ENCODE results near the gene PTTG1IP.
A peak's percentile ranks its signal among the peaks of the same experiment; 100 is the strongest.
"Not testable (repeated sequence)": the region's sequence is repeated elsewhere in the genome, so short reads cannot be mapped to it uniquely, and the experiment has no call there.

The PTTG1IP gene

GRCh38 chr21:44834231-44834950 lies 39.1 kb downstream of the PTTG1IP start:
- FAIRE-seq (no peak), DNase-seq (ENCODE audit: extremely low spot score, insufficient read length, low read depth) (no peak)

DNA sequence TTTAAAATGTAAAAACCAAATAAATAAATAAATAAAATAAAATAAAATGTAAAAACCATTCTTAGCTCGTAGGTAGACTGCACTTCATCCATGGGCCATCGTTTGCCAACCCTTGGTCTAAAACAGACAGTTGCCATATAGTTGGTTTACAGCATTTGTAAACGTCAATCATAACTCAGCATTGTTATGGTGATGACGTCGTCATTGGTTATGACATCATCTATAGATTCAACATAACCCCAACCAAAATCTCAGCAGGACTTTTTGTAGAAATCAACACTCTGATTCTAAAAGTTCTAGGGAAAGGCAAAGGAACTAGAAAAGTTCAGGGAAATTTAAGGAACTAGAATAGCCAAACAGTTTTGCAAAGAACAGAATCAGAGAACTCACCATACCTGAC lies 39.8 kb downstream of the PTTG1IP start:
- DNase-seq (ENCODE audit: extremely low spot score, insufficient read length, low read depth), result no peak
- no peak for FAIRE-seq

- not testable (repeated sequence) for DNase-seq (ENCODE audit: extremely low spot score, insufficient read length, low read depth); FAIRE-seq
Measured at GRCh38 chr21:44832516-44833255, 40.8 kb downstream of the PTTG1IP start.

- DNase-seq (ENCODE audit: extremely low spot score, insufficient read length, low read depth) (no peak), FAIRE-seq (peak; percentile 76)
Measured at GRCh38 chr21:44831227-44831860, 42.1 kb downstream of the PTTG1IP start.

DNA sequence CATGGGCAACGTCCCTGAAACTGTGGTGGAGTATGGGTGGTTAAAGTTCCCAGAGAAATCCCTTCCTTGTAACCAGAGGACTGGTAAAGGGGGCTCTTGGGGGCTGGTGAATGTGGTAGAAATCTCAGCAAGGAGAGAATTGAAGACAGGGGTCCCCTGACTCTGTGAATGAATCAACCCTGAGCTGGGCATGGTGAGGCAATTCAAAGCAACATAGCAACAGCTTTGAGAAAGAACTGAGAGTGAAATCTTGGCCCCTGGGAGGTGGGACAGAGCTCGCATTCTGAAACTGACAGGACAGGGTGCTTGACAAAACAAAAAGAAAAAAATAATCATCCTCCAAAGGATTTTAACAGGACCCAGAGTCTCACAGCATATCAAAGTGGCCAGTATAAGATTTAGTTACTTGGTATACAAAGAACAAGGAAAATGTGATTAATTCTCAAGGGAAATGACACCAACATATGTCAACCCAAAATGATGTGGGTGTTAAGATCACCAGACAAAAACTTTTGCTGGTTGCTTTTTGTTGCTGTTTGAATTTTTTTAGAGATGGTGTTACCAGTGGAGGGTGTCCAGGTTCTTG lies 43.9 kb downstream of the PTTG1IP start:
- no peak for FAIRE-seq
- no peak for DNase-seq (ENCODE audit: extremely low spot score, insufficient read length, low read depth)

GRCh38 chr21:44828362-44829056 lies 45.0 kb downstream of the PTTG1IP start:
- FAIRE-seq (no peak), DNase-seq (ENCODE audit: extremely low spot score, insufficient read length, low read depth) (no peak)

DNA sequence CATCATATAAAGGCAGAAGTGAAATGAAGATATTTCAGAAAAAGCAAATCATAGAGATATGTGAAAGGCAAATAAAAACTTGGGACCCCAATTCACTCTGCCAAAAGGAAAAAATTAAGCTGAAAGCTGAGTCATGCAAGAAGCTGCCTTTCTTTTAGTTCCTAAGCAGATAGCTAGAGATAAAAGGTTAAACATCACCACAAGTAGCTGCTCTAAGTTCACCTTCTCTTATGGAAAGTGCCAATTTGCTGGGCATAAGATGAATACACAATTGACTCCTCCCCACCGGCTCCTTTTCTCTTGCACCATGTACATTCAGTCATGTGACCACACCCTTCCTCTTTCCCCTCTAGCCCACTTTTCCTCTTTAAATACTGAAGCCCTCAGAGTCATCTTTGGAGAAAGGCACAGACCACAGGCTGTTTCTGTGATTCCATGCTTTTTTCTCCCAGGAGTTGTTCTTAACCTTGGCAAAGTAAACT lies 50.3 kb downstream of the PTTG1IP start:
- FAIRE-seq, result no peak
- DNase-seq (ENCODE audit: extremely low spot score, insufficient read length, low read depth), result no peak

DNA sequence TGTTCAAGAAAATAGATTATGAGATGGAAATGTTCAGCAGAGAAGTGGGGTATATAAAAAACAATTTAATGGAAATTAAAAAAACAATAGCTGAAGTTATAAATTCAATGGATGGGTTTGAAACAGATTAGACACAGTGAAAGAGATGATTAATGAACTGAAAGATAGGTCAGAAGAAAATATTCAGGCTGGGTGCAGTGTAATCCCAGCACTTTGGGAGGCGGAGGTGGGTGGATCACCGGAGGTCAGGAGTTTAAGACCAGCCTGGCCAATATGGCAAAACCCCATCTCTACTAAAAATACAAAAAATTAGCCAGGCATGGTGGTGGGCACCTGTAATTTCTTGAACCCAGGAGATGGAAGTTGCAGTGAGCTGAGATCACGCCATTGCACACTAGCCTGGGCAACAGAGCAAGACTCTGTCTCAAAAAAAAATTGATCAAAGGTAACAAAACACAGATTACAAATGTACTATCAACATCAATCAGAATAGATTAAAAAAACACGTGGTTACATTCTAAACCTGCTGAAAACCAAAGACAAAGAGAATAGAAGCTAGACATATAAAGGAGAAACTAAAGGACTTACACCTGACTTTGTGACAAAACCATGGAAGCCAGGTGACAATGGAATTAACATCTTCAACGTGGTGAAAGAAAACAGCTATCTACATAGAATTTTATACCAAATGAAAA lies 50.9 kb downstream of the PTTG1IP start:
- FAIRE-seq (no peak), DNase-seq (ENCODE audit: extremely low spot score, insufficient read length, low read depth) (no peak)

- FAIRE-seq (no peak), DNase-seq (ENCODE audit: extremely low spot score, insufficient read length, low read depth) (no peak)
Measured at GRCh38 chr21:44820851-44821250, 52.6 kb downstream of the PTTG1IP start.

GRCh38 chr21:44819283-44820243 lies 53.9 kb downstream of the PTTG1IP start:
- no peak for FAIRE-seq

GRCh38 chr21:44818640-44819011 lies 54.9 kb downstream of the PTTG1IP start:
- no peak for FAIRE-seq
- DNase-seq (ENCODE audit: extremely low spot score, insufficient read length, low read depth), result no peak

More at GRCh38 chr21:44819283-44820243, 53.9 kb downstream of the PTTG1IP start:
- no peak for DNase-seq (ENCODE audit: extremely low spot score, insufficient read length, low read depth)

GRCh38 chr21:44817914-44818639 lies 55.4 kb downstream of the PTTG1IP start, which contains the start of gene SUMO3:
Gene SUMO3, minus strand, starts transcription at chr21:44818062. Its CDS starts 94 bp downstream, at chr21:44817968.
- no peak for FAIRE-seq
- peak; percentile 79 for DNase-seq (ENCODE audit: extremely low spot score, insufficient read length, low read depth)

DNA sequence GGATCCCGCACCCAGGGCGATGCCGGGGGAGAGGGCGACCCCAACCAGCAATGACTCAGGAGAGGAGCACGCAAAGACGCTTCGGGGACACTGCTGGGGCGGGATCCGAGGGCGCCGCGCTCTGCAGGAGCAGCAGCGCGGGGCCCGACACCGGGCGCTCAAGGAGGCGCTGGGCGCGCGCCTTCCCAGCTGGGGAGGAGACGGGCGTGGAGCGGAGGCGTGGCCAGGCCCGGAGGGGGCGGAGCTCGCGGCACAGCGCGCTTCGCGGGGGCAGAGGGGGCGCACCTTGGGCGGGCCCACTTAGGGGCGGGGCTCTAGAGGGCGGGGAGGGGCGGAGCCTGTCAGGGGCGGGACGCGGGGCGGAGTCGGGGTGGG lies 56.0 kb downstream of the PTTG1IP start:
- peak; percentile 89 for FAIRE-seq
- DNase-seq (ENCODE audit: extremely low spot score, insufficient read length, low read depth), result peak; percentile 94

DNA sequence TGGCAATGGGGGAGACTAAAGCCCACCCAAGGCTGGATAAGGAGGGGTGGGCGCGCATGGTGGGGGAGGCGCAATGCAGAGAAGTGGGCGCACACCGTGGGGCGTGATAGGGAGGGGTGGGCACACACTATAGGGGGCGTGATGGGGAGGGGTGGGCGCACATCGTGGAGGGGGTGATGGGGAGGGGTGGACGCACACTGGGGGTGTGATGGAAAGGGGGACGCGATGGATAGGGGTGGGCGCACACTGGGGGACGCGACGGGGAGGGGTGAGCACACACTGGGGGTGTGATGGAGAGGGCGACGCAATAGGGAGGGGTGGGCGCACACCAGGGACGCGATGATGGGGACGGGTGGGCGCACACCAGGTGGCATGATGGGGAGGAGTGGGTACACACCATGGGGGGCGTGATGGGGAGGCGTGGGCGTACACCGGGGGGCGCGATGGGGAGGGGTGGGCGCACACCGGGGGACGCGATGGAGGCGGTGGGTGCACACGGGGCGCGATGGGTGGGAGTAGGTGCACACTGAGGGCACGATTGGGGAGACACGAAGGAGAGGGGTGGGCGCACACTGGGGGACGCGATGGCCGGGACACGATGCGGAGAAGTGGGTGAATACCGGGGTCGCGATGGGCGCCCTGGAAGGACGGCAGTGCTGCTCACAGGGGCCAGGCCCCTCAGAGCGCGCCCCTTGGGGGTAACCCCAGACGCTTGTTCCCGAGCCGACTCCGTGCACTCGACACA lies 56.6 kb downstream of the PTTG1IP start:
- DNase-seq (ENCODE audit: extremely low spot score, insufficient read length, low read depth), result no peak
- no peak for FAIRE-seq

GRCh38 chr21:44815852-44816628 lies 57.5 kb downstream of the PTTG1IP start:
- DNase-seq (ENCODE audit: extremely low spot score, insufficient read length, low read depth) (no peak), FAIRE-seq (no peak)

DNA sequence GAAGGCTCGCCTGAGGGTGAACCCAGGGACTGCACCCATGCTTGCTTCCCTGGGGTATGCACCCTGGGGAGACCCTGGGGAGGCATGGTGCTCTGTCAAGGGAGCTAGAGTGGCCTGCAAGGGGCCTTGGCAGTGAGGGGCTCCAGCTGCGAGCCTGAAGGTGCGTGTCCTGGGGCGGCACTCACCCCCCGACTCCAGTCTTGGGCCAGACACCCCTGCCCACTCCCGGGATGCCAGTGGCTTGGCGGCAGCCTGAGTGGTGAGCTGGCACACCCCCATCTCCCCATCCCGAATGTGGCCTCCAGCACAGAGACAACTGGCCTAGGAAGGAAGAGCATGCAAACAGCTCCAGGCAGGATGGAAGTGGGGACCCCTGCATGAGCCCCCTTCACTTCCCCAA lies 58.3 kb downstream of the PTTG1IP start:
- no peak for FAIRE-seq
- DNase-seq (ENCODE audit: extremely low spot score, insufficient read length, low read depth), result no peak

All from GM18507 (cell line).